DND-41 (cell line): ENCODE results near the gene TAS1R2.

ENCODE experiments used
- EZH2 ChIP-seq: IDR thresholded peaks from 3 replicates; pipeline ENCODE4 v1.6.1; 2012; ENCODE audit warnings: borderline replicate concordance, low read depth, mild to moderate bottlenecking, moderate library complexity, low read length, inconsistent platforms; ENCODE audit not compliant: severe bottlenecking
- TF ChIP-seq, protein P1 (sequence below): IDR thresholded peaks from 2 replicates; pipeline ENCODE4 v1.5.1; 2012; ENCODE audit warnings: borderline replicate concordance, low read length, moderate library complexity, mild to moderate bottlenecking; ENCODE audit not compliant: poor library complexity, severe bottlenecking; ENCODE audit errors: extremely low read depth

DNA sequence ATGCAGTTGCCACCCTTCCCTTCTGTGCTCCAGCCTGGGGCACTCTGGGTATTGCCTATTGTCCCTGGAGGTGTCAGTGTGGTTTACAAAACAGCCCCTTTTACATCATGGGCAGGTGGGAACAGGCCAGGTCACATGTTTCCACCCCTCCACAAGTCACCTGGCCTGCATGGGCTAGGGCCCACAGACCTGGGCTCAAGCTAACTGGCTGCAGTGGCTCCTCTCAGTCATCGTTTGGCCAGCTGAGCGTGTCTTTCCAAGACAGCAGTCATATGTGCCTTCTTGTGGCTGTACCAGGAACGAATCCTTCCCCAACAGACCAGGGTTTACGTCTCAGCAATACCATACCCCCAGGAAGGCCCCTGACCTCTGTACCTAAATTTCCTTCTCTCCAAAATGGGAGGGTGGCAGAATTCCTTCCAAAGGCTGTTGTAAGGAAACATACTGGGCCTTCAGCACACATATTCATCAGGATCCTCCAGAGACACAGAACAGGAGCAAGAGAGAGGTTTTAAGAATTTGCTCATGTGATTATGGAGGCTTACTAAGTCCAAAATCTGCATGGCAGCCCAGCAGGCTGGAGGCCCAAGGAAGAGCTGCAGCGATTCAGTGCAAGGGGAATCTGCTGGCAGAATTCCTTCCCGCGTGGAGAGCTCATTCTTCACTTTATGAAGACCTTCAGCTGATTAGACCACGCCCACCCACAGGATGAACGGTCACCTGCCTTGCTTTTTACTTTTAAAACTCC is 10.6 kb upstream of the TAS1R2 start:
- TF ChIP-seq, protein P1, sequence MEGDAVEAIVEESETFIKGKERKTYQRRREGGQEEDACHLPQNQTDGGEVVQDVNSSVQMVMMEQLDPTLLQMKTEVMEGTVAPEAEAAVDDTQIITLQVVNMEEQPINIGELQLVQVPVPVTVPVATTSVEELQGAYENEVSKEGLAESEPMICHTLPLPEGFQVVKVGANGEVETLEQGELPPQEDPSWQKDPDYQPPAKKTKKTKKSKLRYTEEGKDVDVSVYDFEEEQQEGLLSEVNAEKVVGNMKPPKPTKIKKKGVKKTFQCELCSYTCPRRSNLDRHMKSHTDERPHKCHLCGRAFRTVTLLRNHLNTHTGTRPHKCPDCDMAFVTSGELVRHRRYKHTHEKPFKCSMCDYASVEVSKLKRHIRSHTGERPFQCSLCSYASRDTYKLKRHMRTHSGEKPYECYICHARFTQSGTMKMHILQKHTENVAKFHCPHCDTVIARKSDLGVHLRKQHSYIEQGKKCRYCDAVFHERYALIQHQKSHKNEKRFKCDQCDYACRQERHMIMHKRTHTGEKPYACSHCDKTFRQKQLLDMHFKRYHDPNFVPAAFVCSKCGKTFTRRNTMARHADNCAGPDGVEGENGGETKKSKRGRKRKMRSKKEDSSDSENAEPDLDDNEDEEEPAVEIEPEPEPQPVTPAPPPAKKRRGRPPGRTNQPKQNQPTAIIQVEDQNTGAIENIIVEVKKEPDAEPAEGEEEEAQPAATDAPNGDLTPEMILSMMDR, result no peak
- no peak for TF ChIP-seq EZH2
